HG02970 (cell line): ENCODE results near the gene CNTNAP3B.
"Not testable (repeated sequence)": the region's sequence is repeated elsewhere in the genome, so short reads cannot be mapped to it uniquely, and the experiment has no call there.

ENCODE experiments used
- ATAC-seq: cut with Tn5 transposase; IDR thresholded peaks from one replicate; pipeline ENCODE4 v1.9.1; 2021; ENCODE audit warnings: mild to moderate bottlenecking, moderate library complexity, moderate number of reproducible peaks; ENCODE audit not compliant: unreplicated experiment, low FRiP score

CNTNAP3B gene

DNA sequence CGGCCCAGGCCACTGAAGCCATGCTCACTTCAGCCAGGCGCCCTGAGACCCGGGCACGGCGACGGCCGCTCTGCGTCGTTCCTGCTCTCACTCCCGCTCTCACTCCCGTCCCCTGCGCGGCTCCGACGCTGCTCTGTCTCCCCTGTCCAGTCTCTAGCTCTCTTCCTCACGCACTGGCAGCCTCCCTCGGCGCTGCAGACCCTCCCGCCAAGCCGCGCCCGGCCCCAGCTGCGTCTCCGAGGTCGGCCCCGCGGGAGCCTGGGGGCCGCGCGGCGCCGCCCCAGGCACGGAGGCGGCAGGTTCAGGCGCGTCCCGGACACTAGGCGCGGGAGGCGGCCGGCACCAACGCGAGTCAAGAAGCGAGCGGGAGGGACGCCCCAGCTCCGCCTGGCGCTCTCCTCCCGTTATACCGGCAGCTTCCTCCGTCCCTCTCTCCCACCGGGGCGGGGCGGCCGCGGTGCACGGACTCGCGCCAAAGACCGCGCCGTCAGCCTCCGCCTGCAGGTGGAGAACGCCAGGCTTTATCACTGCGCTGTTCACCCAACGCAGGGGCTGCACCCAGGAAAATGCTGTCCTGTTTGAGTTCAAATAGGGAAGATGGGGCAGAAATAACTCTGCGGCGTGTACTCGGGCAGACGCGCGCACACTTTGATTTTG is at the start of gene CNTNAP3B:
TSS of gene CNTNAP3B (minus strand) at position 354 of the 657 bp plus-strand sequence. CDS start at position 22, 332 bp downstream.
- ATAC-seq = not testable (repeated sequence)

DNA sequence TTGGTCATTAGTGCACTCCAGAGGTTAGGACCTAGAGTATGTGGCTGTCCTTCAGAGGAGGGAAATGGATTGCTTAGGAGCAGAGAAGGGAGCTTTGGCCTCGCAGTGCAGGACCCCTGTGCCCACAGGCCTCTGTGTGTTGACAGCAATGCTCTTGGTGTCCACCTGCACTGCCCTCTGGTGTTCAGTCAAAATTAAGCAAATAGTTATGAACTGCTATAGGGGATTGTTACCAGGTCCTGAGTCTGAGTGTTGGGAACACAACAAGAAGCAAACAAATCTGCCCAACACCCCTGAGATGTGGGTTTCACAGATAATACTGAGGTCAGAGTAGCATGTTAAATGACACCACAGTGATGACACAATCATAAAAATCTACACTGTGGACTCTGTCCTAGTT is 31.1 kb upstream of the CNTNAP3B start:
- ATAC-seq = not testable (repeated sequence)

DNA sequence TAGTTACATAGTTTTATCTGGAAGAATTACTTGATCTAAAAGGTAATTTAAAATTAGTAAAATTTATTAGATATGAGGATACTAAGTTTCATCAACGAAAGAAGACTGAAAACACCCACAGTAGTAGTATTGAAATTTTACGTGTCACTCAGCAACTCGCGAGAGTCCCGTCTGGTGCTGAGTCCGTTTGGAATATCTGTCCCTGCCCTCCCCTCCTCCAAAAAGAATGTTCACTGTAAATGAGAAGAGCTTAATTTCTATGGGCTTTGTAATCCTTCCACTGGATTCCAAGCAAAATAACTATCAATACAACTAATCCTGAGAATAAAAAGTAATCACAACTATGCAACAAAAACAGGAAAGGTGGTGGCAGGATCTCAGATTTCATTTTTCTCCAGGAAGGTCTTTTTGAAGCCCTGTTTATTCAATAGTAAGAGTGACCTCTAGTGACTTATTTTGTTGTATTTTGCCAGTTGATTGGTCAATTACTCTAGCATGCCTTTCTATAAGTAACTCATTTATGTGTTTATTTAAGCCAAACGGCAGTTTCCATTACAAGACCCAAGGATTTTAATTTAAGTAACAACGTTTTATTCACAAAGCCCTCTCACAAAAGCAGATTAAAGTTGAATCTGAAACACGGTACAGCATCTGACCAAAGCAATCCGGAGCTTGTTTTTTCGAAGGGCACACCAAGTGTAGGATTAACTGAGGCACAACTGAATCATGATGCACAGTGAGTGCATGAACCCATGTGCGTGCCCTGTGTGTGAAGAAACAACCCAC is 2.0 kb downstream of the CNTNAP3B start:
- ATAC-seq = not testable (repeated sequence)

DNA sequence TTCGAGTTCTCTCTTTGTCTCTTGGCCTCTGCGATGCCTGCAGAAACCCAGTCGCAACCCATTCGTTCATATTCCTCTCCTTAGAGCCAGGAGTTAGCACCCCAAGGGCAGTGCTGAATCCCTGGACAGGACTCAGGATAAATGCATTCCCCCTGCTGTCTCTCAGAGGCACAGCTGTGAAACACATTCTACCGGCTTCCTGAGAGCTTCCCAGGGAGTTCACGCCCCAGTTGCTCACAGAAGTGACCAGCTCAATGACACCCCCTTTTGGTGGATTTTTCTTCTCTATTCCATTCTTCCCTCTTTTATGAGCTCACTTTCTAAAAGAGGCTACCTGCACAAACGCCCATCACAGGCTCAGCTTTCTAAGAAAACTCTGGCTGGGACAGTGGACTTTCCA is 8.2 kb downstream of the CNTNAP3B start:
- ATAC-seq = not testable (repeated sequence)

DNA sequence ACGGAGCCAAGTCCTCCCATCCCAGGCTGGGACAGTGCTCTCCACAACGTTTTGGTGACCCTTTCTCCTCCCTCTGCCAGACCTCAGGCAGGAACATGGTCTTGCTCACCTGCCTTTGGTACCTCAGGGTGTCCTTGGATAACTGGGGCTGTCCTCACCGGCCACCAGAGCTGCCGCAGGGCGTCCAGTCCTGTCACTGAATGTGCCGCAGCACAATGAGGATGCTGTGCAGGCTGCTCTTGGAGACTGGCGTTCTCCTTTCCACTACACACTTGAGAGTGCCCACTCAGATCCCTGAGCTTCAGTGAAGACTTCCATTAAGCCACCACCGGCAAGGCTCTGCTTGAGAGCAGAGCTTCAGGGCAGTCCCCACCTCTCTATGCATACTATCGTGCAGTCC is 33.3 kb downstream of the CNTNAP3B start:
- ATAC-seq = not testable (repeated sequence)

DNA sequence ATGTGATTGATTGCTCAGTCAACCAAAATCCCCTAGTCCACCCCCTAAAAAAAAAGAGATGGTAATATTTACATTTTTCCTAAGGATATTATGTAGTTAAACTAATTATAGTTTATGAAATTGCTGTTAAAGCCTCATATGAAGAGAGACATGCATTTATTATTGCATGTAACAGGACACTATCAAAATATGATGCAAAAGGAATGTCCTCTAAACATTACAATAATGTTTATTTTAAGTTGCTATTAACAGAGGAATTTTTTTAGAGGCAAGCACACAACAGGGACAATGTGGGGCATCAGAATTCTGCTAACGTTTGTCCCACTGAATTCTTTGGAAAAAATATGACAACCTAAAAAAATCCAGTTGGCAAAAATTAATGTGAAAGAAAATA is 44.7 kb downstream of the CNTNAP3B start:
- ATAC-seq = not testable (repeated sequence)

DNA sequence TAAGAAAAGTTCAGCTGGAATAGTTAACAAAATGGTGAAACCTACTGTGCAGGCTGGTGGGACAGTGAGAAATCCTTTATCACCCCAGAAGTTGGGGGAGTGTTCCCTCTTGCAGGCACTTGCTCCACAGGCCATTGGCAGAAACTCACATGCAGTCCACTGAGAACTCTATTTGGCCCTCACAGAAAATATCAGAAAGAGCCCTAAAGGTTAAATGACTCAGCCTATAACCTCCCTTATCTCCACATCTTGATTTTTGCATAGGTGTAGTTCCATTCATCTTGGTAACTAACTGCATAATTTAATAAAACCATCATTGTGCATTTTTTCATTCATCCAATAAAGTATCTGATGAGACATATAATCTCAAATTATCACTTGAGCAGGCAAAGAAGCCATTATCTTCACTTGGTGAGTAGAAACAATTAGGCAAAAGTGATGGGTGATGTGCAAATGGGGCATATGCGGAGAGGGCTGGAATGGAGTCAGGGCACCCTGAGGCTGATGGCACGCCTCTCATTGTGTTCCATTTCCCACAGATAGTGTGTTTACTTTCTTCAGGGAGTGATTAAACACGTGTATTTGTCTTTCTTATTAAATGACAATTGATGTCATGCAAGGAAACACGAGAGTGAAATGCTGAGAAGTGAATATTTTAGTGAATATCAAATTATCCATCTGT is 45.2 kb downstream of the CNTNAP3B start:
- not testable (repeated sequence) for ATAC-seq

DNA sequence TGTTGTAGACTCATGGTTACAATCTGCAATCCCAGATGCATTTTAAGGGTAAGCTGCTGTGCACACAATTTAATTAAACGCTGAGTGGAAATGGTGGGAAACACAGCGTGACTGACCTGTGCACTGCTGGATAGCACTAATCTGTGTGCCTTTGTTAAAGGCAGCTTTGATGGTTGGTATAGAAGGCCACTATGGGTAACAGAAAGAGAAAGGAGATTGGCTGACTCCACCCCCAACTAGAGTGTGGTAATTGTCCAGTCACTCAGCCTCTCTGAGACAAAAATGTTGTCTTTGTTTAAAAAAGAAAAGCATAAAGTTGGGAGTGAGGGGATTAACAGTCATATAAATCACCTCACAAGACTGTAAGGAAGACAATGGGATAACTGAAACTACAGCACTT is 48.9 kb downstream of the CNTNAP3B start:
- ATAC-seq = not testable (repeated sequence)

DNA sequence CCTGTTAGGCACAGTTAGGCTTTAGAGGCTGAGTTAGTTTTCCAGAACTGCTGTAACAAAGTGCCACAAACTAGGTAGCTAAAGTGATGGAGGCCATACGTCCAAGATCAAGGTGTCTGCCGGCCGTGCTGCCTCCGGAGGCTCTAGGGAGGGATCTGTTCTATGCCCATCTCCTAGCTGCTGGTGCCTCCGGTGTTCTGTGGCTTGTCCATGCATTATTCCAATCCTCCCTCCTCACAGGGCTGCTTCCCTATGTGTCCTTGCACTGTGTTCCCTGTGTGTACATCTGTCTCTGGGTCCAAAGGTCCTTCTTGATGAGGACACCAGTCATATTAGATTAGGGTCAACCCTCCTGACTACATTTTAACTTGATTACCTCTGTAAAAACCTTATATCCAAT is 54.4 kb downstream of the CNTNAP3B start:
- not testable (repeated sequence) for ATAC-seq

DNA sequence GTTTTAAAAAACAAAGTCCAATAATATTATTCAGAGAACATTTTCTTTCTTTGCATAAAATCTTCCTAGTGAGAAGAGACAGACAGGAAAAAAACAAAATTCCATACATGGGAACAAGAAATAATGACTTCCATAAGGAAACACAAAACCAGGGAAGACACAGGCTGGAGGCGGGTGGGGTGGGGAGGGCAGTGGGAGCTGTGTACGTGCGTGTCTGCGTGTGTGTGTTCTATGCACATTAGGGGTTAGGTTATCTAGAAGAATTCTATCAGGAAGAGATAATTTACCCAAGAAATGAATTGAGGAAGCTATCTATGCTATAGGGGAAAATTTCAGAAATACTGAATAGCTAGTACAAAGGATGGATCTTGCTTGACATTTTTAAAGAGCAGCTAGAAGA is 58.2 kb downstream of the CNTNAP3B start:
- not testable (repeated sequence) for ATAC-seq

DNA sequence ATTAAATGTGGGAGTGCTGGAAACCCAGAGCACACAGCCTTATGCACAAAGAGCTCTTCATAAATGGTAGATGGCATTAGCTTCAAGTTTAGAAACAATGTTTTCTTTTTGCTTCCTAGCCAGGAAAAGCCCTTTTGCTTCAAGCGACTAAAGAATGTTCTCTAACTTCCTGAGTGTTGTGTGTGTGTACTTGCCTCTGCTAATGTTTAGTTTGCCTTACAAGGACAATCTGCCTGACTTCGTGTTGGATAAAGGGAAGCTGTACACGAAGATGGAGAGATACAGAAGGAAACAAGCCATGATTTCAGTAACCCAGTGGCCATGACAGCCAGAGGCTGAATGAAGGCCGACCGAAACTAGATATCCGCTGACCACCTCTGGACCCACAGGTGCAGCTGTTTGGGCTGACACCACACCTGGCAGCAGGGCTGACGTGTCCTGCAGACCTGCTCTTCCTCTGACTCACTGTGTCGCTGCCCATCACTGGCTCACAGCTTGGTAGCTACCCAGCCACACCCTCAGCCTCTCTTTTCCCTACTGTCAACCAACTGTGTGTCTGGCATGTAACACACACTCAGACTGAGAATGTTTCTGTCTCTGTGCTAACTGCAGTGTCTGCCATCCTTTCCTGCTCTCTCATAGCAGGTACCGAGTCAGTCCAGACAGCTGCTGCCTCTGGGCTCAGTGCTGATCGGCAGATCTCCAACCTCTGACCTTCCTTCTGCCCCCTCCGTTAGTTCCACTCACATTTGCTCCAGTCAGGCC is 59.0 kb downstream of the CNTNAP3B start:
- ATAC-seq = not testable (repeated sequence)

DNA sequence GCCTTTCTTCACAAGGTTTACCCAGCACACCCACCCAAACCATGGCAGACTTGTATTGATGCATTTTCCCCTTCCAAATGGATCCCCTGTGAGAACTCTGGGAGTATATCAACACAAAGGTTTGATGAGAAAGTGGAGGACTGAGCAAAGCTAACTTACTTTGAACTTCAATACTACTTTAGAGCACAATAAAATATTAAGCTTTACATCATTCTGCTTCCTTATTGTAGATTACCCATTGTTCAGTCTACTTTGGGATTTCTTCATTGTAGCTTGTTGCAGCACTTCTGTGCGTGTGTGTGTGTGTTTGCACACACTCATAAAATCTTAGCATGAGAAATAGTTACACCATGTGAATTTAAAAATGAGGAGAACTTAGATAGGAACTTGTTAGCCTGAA is 75.4 kb downstream of the CNTNAP3B start:
- ATAC-seq = not testable (repeated sequence)

DNA sequence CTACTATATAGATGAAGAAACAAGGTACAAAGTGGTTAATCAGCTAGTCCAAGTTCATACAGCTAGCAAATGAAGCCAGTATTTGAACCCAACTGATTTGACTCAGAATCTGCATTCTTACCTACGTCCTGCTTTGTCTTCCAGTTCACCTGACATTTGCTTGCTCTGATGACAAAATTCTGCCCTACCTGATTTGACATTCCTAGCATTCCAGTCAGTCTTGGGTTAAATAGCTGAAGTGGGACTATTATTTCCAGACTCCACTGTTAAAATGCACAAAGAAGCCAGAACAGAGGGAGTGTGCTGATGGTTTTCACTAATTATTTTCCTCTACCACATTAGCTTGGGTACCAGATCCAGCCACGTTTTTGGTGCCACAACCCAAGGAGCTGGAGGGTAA is 78.5 kb downstream of the CNTNAP3B start:
- ATAC-seq = not testable (repeated sequence)

DNA sequence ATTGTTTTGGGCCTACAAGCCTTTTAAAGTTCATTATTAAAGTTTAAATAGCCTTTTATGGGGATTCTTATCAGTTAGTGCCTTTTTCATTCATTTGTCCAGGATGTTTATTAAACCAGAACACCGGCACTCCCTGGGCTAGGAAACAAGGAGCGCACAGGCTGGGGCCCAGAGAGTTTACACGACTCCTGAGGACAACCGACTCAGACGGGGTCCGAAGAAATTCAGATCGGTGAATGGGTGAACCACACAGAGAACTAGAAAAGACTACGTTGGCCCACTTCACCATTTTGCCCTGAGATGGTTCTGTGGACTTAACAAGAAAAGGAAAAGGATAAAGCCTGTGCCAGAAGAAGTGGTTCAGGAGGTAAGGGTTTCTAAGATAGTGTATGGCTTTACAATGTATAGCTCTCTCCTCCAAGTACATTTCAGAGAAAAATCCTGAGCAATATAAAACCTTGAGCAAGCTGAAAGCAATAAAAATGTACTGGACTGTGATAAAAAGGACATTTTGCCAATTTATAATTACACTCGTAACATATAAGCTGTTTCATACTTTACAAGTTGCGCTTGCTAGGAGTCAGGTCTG is 84.7 kb downstream of the CNTNAP3B start:
- not testable (repeated sequence) for ATAC-seq

DNA sequence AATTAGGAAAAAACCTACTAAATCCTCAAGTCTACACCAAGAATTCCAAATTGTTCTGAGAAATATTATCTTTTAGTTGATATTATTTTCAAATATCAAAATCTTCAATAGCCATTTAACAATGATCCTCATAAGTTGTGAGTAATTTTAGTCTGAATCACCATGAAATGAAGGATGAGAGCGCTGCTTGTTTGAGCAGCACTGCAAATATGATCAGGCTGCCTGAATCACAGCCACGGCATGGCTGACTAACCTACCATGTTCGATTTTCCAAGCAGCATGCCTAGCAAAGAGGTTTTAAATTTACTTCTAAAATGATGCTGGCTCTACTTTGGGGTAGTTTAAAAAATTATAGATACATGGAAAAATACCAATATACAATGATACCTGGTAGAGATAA is 95.7 kb downstream of the CNTNAP3B start:
- ATAC-seq = not testable (repeated sequence)

DNA sequence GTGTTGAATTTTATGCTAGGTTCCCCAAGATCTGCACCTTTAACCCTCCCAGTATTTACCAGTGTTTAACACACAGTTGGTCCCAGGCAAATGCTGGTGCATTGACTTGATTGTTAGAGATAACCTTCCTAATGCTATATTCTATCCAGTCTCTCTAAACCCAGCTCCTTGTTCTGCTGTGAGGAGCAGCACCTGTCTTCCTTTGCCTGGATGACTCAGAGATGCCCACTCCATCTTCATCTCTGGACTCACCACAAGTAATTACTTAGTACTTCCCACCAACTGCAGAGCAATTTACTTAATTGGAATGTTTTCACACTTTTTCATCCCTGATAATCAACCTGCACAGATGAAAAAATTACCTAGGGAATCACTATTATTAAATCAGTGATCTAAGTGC is 108.6 kb downstream of the CNTNAP3B start:
- ATAC-seq = not testable (repeated sequence)

DNA sequence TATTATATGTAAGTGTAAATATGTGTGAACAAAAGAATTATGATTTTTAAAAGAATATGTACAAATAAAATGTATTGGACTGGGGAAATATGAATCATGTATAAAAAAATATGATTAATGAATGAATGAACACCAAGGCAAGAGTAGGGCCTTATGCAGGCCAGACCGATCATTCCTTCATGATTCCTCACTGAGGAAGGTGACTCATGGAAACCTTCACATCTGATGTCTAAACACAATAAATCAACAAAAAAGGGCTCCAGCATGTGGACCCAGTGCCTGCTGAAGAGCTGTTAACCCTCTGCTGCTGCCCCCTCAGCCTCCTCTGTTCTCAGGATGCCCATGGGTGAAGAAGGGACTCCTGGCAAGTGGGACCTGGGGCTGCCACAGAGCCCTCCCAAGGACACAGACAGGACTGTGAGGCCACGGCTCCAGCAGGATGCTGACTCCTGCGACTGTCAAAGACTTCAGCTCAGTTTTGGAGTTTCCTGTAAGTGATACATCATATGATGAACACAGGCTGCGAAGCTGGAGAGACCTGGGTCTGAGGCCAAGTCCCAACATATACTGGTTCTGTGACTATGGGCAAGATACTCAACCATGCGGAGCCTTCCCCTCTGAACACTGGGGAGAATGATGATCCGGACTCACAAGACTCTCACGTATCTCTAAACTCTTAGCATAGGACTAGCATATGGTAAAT is 110.9 kb downstream of the CNTNAP3B start:
- not testable (repeated sequence) for ATAC-seq

DNA sequence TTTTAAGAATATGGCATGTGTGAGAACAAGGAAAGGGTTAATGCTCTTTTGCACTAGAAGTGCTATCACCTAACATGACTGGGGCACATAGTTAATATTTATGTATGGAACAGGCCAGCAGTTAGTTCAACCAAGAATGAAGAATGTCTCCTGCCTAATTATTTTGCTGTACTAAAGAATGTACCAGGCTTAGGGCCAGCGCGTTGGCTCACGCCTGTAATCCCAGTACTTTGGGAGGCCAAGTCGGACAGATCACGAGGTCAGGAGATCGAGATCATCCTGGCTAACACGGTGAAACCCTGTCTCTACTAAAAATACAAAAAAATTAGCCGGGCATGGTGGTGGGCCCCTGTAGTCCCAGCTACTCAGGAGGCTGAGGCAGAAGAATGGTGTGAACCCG is 114.9 kb downstream of the CNTNAP3B start:
- ATAC-seq = not testable (repeated sequence)

DNA sequence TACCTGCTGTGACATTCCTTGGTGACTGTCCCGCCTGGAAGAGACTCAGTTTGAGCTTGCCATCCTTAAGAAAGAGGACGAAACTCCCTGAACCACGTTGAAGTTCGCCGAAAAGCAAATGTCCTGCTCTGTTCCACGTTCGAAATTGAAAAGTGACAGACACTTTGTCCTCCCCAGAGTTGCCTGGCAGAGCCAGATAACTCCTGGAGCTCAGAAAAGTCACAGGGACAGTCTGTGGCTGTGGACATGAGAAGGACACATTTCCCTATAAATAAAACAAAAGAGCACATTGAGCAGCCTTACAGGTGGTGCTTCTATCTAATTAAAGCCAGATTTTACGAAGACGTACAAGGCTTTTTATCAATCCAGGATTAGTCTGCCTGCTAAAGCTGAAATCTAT is 137.6 kb downstream of the CNTNAP3B start:
- ATAC-seq = not testable (repeated sequence)
